ENCODE data around the gene MAGI3. TPM values are rescaled to one million over a fixed set of nuclear protein-coding genes. Genes with fewer than 3 reads are reported as not detected.
"Not testable (repeated sequence)": the region's sequence is repeated elsewhere in the genome, so short reads cannot be mapped to it uniquely, and the experiment has no call there.

The MAGI3 gene
- total RNA-seq, 1 donor: 7.2 TPM

DNA sequence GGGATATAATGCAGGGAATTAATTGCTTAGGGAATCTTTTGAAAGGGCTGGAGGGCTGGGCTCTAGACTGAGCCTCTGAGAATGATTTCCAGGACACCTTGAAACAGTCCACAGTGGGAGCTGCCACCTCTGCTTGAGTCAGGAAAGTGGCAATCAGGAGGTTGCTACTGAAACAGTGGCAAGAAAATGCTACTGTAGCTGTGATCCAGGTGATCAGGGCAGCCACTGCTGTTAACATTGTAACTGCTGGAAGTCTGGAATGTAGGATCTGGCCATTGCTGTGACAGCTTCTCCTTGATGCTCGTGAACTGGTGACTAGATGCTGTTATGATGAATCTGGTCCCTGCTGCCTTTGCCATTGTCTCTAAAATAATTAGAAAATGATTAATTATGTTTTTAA is 12.8 kb downstream of the MAGI3 start:
- TF ChIP-seq CTCF (IDR thresholded peaks at IDR 0.05; ENCODE audit: extremely low read depth, low read depth, low read length): no peak

GRCh38 chr1:113405573-113405972 is 15.3 kb downstream of the MAGI3 start:
- Histone ChIP-seq H3K4me2 (ENCODE audit: insufficient read depth, low read length) (no peak overlapping the region), H4K20me1 (ENCODE audit: insufficient read depth, low read length) (no peaks in the 10 kb centered on the region), H3K9me3 (ENCODE audit: low read depth, low read length) (no peaks in the 10 kb centered on the region), H3K79me2 (ENCODE audit: insufficient read depth, low read length) (peaks cover 32% of the 10 kb centered on the region), H3K27ac (ENCODE audit: low read depth, low read length) (no peak overlapping the region), H3K4me1 (ENCODE audit: insufficient read depth, low read length) (no peaks in the 10 kb centered on the region), H3K4me3 (ENCODE audit: insufficient read depth, low read length) (no peak overlapping the region), H3K36me3 (ENCODE audit: insufficient read depth, low read length) (no peaks in the 10 kb centered on the region), H2AFZ (ENCODE audit: low read length) (peak overlapping the region; percentile 25), H3K27me3 (ENCODE audit: insufficient read depth, low read length) (no peaks in the 10 kb centered on the region)
- TF ChIP-seq CTCF (IDR thresholded peaks at IDR 0.05; ENCODE audit: extremely low read depth, low read depth, low read length): no peak
- no peak for DNase-seq (ENCODE audit: insufficient read length, low spot score, missing footprints)

More for the DNA sequence above, 12.8 kb downstream of the MAGI3 start:
- Histone ChIP-seq H3K9me3 (ENCODE audit: low read depth, low read length) (no peaks in the 10 kb centered on the region), H3K4me3 (ENCODE audit: insufficient read depth, low read length) (no peak overlapping the region), H3K27me3 (ENCODE audit: insufficient read depth, low read length) (no peaks in the 10 kb centered on the region), H3K36me3 (ENCODE audit: insufficient read depth, low read length) (no peaks in the 10 kb centered on the region), H3K4me2 (ENCODE audit: insufficient read depth, low read length) (no peak overlapping the region), H3K27ac (ENCODE audit: low read depth, low read length) (no peak overlapping the region), H2AFZ (ENCODE audit: low read length) (no peak overlapping the region), H3K4me1 (ENCODE audit: insufficient read depth, low read length) (no peaks in the 10 kb centered on the region), H3K79me2 (ENCODE audit: insufficient read depth, low read length) (peaks cover 38% of the 10 kb centered on the region), H4K20me1 (ENCODE audit: insufficient read depth, low read length) (no peaks in the 10 kb centered on the region)
- DNase-seq (ENCODE audit: insufficient read length, low spot score, missing footprints): no peak

DNA sequence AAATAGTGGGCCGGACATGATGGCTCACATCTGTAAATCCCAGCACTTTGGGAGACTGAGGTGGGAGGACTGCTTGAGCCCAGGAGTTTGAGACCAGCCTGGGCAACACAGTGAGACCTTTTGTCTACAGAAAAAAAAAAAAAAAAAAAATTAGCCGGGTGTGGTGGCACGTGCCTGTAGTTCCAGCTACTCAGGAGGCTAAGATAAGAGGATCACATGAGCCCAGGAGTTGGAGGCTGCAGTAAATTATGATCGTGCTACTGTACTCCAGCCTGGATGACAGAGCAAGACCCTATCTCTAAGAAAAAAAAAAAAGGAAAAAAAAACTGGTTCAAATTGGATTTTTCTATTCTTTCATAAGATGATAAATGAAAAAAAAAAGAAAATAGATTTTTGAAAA is 15.8 kb downstream of the MAGI3 start:
- H3K4me3 ChIP-seq (ENCODE audit: insufficient read depth, low read length); H3K27me3 ChIP-seq (ENCODE audit: insufficient read depth, low read length); H3K36me3 ChIP-seq (ENCODE audit: insufficient read depth, low read length); H4K20me1 ChIP-seq (ENCODE audit: insufficient read depth, low read length); H2AFZ ChIP-seq (ENCODE audit: low read length); H3K27ac ChIP-seq (ENCODE audit: low read depth, low read length); DNase-seq (ENCODE audit: insufficient read length, low spot score, missing footprints); H3K4me1 ChIP-seq (ENCODE audit: insufficient read depth, low read length); H3K9me3 ChIP-seq (ENCODE audit: low read depth, low read length); H3K4me2 ChIP-seq (ENCODE audit: insufficient read depth, low read length): not testable (repeated sequence)
- H3K79me2 ChIP-seq (ENCODE audit: insufficient read depth, low read length): peaks cover 32% of the 10 kb centered on the region

GRCh38 chr1:113409363-113409762 is 19.0 kb downstream of the MAGI3 start:
- Histone ChIP-seq H3K27ac (ENCODE audit: low read depth, low read length) (no peak overlapping the region), H3K79me2 (ENCODE audit: insufficient read depth, low read length) (peaks cover 12% of the 10 kb centered on the region), H3K27me3 (ENCODE audit: insufficient read depth, low read length) (no peaks in the 10 kb centered on the region), H4K20me1 (ENCODE audit: insufficient read depth, low read length) (no peaks in the 10 kb centered on the region), H3K9me3 (ENCODE audit: low read depth, low read length) (no peaks in the 10 kb centered on the region), H3K36me3 (ENCODE audit: insufficient read depth, low read length) (no peaks in the 10 kb centered on the region), H2AFZ (ENCODE audit: low read length) (no peak overlapping the region), H3K4me3 (ENCODE audit: insufficient read depth, low read length) (no peak overlapping the region), H3K4me2 (ENCODE audit: insufficient read depth, low read length) (no peak overlapping the region), H3K4me1 (ENCODE audit: insufficient read depth, low read length) (no peaks in the 10 kb centered on the region)
- DNase-seq (ENCODE audit: insufficient read length, low spot score, missing footprints): no peak
- TF ChIP-seq CTCF (IDR thresholded peaks at IDR 0.05; ENCODE audit: extremely low read depth, low read depth, low read length): no peak

- H4K20me1 ChIP-seq (ENCODE audit: insufficient read depth, low read length); H3K4me1 ChIP-seq (ENCODE audit: insufficient read depth, low read length); H3K4me2 ChIP-seq (ENCODE audit: insufficient read depth, low read length); H3K27me3 ChIP-seq (ENCODE audit: insufficient read depth, low read length); H3K27ac ChIP-seq (ENCODE audit: low read depth, low read length); DNase-seq (ENCODE audit: insufficient read length, low spot score, missing footprints); H2AFZ ChIP-seq (ENCODE audit: low read length); H3K36me3 ChIP-seq (ENCODE audit: insufficient read depth, low read length); H3K9me3 ChIP-seq (ENCODE audit: low read depth, low read length); H3K79me2 ChIP-seq (ENCODE audit: insufficient read depth, low read length); H3K4me3 ChIP-seq (ENCODE audit: insufficient read depth, low read length): not testable (repeated sequence)
Measured at GRCh38 chr1:113412020-113412419, 21.7 kb downstream of the MAGI3 start.

Data from osteoblast (primary cell).